Motor neuron (in vitro differentiated cells): ENCODE data around the gene PYROXD2. TPM values are rescaled to one million over a fixed set of nuclear protein-coding genes. Genes with fewer than 3 reads are reported as not detected.

Experiments
- ATAC-seq, 8 experiments: fragments of 200-7000 bp; cut with Tn5 transposase; replicated peaks in 6 of 8; 2 replicates each; pipeline ENCODE4 v1.8.0; 2021; ENCODE audit warnings: mild to moderate bottlenecking in 8 of 8, moderate library complexity in 8 of 8
- H3K27ac ChIP-seq, 2 donors: fragments of 250-450 bp; sonication (Bioruptor Pico); 2 replicates each; pipeline ENCODE4 v1.9.0; 2021; ENCODE audit warnings: antibody characterized with exemption in 2 of 2, mild to moderate bottlenecking in 2 of 2, moderate library complexity in 1 of 2
- H3K4me1 ChIP-seq, 2 donors: fragments of 250-450 bp; sonication (Bioruptor Pico); replicated peaks in 1 of 2; 2 replicates each; pipeline ENCODE4 v1.6.1; 2021; ENCODE audit warnings: antibody characterized with exemption in 2 of 2, mild to moderate bottlenecking in 2 of 2, moderate library complexity in 1 of 2
- H3K4me3 ChIP-seq, 5 donors: fragments of 250-450 bp; sonication (Bioruptor Pico); 2 replicates each; pipeline ENCODE4 v1.9.0; 2021; ENCODE audit warnings: antibody characterized with exemption in 5 of 5, mild to moderate bottlenecking in 5 of 5, moderate library complexity in 4 of 5
- WGBS, 10 experiments: fragments of 450-650 bp; shearing (Covaris generic); methylation state at CpG; one replicate each; pipeline ENCODE4 v1.0.0; 2022; 5-methylcytosine and 5-hydroxymethylcytosine counted together
- in situ Hi-C, 9 experiments: fragments of 400-800 bp; cut with MboI; loops; one replicate each; pipeline ENCODE4 v1.15.0; 2021; ENCODE audit warnings: low sequenced_read_pairs in 9 of 9, low pct_unique_long_range_greater_than_20kb in 2 of 9; ENCODE audit not compliant: unreplicated experiment in 9 of 9
- total RNA-seq, 8 experiments: library from RNA; unstranded; fragments of 300-600 nt; gene quantifications; 2 replicates each; pipeline versions ENCODE4 v1.2.3 to v1.2.4, GENCODE V29; 2022

Gene PYROXD2
- total RNA-seq, 8 experiments from 2014 or later = 2.7 to 34.6 (median 7.6) TPM

DNA sequence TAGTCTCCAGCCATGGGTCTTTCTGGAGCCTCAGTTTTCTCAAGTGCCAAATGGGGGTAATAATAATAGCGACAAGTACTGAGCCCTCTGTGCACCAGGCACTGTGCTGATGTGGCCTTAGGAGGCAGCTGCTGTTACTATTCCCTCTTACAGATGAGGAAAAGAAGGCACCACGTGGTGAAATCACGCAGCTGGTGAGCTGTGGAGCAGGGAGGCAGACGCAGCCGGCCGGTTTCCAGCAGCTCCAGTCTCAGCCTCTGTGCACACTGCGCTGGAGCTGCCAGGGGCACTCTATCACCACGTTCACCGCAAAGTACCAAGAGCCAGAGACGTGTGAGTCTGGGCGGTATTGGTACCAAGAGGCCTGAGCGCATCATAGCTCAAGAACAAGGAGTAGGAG lies 9.6 kb downstream of the PYROXD2 start:
- in situ Hi-C loops = no loop called here
- peaks cover 0 to 9% of the 10 kb centered on the region in 2 donors for H3K4me1 ChIP-seq
- WGBS, 10 experiments = 84 to 92% methylated on average over 5 to 6 of the region's 12 CpGs; no CpG with 5 or more reads in 8 of the 10 experiments
- no peak overlapping the region for H3K4me3 ChIP-seq
- ATAC-seq = peak in 3 of 8 experiments; percentile 14 to 39 (median 30)
- H3K27ac ChIP-seq = no peak overlapping the region

DNA sequence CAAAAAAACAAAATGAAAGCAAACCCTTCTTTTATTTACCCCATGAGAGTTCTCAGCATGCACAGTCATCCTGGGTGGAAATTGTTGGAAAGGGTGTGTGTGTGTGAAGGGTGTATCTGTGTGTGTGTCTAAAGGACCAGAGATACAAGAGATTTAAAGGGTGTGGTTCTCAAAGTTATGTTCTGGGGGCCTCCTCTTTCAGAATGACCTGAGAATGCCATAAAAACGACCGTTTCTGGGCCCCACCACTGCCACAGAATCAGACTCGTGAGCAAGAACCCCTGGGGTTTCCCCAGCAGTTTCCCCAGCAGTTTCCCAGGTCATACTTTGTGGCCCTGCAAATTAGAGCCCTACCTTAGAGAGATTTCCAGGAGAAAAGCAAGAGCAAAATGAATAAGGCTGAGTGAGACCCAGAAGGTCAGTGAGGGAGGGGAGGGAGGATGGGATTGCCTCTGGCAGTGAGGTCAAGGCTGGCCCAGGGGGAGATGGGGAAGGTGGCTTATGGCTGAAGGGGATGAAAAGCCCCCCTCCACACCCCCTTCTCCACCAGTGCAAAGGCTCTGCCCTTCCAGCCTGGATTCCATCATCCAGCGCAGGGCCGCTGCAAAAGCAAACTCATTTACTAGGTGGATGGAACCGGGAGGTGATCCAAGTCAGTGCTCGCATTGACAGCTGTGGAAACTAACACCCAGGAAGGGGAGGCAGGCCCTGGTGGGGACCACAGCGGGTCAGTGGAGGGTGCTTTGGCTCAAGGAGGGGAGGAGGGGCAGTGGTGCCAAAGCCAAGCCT lies 10.2 kb downstream of the PYROXD2 start:
- peaks cover 0 to 9% of the 10 kb centered on the region in 2 donors for H3K4me1 ChIP-seq
- H3K4me3 ChIP-seq = no peak overlapping the region
- WGBS, 10 experiments = 0 to 69% (median 38%) methylated on average over 1 to 7 of the region's 8 CpGs; no CpG with 5 or more reads in 3 of the 10 experiments
- no peak overlapping the region for H3K27ac ChIP-seq
- peak; percentile 35 to 93 (median 50) for ATAC-seq
- in situ Hi-C loops = no loop called here

DNA sequence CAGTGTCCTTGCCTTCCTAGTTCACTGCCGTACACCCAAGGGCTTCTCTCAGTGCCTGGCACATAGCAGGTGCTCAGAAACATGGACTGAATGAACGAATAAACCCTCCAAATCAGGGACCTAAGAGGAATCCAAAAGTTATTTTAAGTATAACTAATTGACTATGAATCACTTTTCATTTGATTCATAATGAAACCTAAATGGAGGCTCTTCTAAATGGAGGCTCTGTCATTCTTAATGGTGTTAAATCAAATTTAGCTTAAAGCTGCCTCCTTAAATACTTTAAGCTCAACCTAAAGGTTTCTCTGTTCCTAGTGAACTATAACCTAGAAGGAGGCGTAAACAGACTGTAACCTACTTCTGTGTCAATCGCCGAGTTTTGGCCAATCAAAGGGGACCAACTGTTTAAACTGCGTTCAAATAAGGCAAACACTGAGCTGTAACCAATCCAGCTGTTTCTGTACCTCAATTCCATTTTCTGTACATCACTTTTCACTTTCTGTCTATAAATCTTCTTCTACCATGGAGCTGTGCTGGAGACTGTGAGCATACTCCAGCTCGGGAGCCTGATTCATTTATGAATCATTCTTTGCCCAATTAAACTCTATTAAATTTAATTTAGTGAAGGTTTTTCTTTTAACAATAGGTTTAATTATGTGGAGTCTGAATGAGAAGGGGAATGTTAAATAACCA lies 11.0 kb downstream of the PYROXD2 start:
- ATAC-seq = peak in 5 of 8 experiments; percentile 21 to 69 (median 39)
- Histone ChIP-seq H3K4me3 (no peak overlapping the region), H3K27ac (no peak overlapping the region), H3K4me1 (peaks cover 0 to 9% of the 10 kb centered on the region in 2 donors)
- 43 to 100% (median 72%) methylated on average over 1 to 7 of the region's 7 CpGs for WGBS, 10 experiments
- in situ Hi-C loops = no loop called here

DNA sequence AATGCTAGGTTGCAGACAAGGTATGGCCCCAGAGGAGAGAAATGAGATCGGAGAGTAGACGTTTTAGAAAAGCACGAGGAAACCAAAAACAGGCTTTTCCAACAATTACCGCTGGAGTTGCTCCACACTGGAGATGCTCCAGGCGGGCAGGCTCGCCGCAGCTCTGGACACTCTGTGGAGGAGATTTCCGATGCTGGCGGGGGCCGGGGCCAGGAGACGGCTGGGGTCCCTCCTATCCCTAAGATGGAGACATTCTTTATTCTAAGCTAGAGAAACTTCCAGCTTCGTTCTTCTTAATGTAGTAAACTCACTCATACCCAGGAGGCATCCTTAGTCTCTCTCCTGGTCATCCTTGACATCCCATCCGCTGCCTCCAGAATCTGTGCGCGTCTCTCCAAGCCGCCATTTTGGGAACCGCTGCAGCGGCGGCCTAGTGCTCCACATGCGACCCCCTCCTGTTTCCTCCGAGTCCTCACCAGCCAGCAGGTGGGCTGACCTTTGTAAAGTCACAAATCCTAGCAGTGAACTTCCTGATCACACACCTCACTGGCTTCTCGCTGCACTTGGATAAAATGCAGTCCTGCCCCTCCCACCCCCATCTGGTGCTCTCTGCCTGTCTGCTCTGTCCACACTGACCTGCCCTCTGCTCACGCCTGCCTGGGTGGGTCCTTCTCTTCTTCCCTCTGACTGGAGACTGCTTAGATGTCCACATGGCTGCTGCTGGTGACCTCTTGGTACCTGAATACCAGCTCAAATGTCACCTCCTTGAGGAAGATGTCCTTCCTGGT lies 11.9 kb downstream of the PYROXD2 start:
- peak in 2 of 8 experiments; percentile 45 to 70 for ATAC-seq
- Histone ChIP-seq H3K4me1 (peaks cover 0 to 9% of the 10 kb centered on the region in 2 donors), H3K4me3 (no peak overlapping the region), H3K27ac (no peak overlapping the region)
- in situ Hi-C loops = no loop called here
- WGBS, 10 experiments = 80 to 100% (median 94%) methylated on average over 1 to 19 of the region's 23 CpGs; no CpG with 5 or more reads in 1 of the 10 experiments

GRCh38 chr10:98402478-98402877 lies 12.5 kb downstream of the PYROXD2 start:
- in situ Hi-C loops = no loop called here

GRCh38 chr10:98400482-98400881 lies 14.5 kb downstream of the PYROXD2 start:
- in situ Hi-C loops = no loop called here
- Histone ChIP-seq H3K27ac (no peak overlapping the region), H3K4me3 (no peak overlapping the region), H3K4me1 (peaks cover 0 to 9% of the 10 kb centered on the region in 2 donors)
- WGBS, 10 experiments = 50 to 100% (median 90%) methylated on average over 1 to 2 of the region's 2 CpGs; no CpG with 5 or more reads in 1 of the 10 experiments
- ATAC-seq = no peak

More at GRCh38 chr10:98402478-98402877, 12.5 kb downstream of the PYROXD2 start:
- WGBS, 10 experiments = 88 to 100% (median 98%) methylated on average over 2 to 4 of the region's 7 CpGs; no CpG with 5 or more reads in 4 of the 10 experiments
- H3K27ac ChIP-seq = no peak overlapping the region
- no peak overlapping the region for H3K4me3 ChIP-seq
- H3K4me1 ChIP-seq = peaks cover 0 to 9% of the 10 kb centered on the region in 2 donors
- ATAC-seq = no peak

DNA sequence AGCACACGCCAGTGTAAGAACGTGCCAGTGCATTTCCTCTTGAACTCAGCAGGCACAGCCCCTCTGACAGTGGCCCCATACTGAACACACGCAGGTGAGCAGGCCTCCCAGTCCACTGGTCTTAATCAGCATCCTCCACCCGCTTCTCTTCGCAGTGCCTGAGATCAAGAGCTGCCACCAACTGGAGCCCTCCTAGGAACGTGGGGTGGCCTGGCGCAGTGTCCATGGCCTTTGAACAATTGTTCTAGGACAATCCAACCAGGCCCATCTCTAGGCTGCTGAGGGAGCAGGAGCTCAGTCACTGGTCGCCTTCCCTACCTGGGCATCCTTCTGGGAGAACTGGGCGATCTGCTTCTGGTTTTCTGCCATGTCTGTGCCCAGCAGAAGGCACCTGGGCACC lies 15.2 kb downstream of the PYROXD2 start:
- no peak for ATAC-seq
- in situ Hi-C loops = loop anchor here in 1 of 9 experiments (25.0 kb wide), 1 partner anchor 162 kb away; no protein-coding TSS in a partner anchor
- Histone ChIP-seq H3K4me3 (no peak overlapping the region), H3K27ac (no peak overlapping the region), H3K4me1 (peaks cover 0 to 4% of the 10 kb centered on the region in 2 donors)
- 76 to 100% (median 88%) methylated on average over 1 to 7 of the region's 9 CpGs; no CpG with 5 or more reads in 4 of the 10 experiments for WGBS, 10 experiments

DNA sequence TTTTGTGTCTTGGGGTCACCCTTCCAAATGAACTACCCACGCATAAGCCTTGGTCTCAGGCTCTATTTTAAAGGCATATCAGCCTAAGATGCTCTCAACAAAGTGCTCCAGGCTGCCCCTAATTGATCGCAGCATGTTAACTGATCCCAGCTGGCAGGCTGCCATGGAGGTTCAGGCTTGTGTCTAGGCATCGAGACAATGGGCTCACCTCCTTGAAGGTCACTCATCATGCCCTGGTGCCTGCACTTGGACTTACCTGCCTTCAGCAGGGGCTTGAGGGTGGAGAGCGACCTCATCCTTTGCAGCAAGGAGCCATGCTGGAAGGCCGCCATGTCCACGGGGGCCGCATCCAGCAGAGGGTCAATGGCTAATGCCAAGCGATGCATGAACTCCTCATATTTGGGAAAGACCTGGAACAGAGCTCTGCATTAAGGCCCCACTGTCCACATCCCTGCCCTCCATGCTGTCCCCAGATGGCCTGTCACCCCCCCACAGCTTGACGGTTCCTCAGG lies 17.8 kb downstream of the PYROXD2 start:
- no peak overlapping the region for H3K4me3 ChIP-seq
- ATAC-seq = no peak

DNA sequence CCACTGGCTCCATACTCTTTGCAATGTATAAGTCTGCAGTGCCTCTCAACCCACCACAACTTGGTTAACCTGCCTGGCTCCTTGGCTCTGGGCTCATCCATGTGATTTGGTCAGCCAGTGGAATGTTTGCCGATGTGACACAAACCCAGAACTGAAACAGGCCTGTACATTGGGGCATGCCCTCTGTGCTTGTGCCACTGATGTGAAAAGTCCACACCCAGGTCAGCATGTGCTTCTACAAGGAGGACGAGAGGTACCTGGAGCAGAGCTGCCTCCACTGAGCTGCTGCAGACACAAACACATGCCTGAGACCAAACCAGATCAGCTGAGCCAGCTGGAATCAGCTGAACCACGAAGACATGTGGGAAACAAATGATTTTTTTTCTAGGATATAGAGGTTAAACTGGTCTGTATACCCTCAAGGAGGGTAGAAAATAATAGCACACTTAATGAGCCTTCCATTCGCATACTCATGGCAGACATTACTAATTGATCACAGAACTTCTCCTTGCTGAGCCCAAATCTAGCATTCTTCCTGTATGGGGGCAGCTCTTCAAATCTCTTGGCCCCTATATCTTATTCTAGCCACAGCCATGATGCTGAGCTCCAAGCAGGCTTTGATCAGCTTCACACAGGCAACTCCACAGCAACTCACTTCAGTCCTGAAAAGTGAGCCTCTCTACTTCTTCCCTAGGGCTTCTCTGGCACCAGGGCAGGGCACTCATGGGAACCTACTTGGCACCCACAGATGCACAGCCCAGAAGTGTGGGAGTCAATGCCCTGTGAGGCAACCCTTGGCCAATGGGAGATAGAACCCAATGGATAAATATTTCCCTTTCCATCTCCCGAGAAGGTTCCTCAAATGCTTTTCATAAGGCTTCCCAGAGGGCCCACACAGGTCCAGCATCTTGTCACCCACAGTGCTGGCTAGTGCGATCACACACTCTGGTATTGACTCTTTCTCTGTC lies 18.6 kb downstream of the PYROXD2 start:
- WGBS, 10 experiments = 72 to 100% (median 90%) methylated on average over 1 to 5 of the region's 6 CpGs; no CpG with 5 or more reads in 2 of the 10 experiments
- in situ Hi-C loops = loop anchor here in 1 of 9 experiments (25.0 kb wide), 1 partner anchor 159 kb away; no protein-coding TSS in a partner anchor
- Histone ChIP-seq H3K27ac (no peak overlapping the region), H3K4me3 (no peak overlapping the region), H3K4me1 (peaks cover 0 to 4% of the 10 kb centered on the region in 2 donors)
- no peak for ATAC-seq

More for the DNA sequence above, 17.8 kb downstream of the PYROXD2 start:
- H3K4me1 ChIP-seq = peaks cover 0 to 4% of the 10 kb centered on the region in 2 donors
- in situ Hi-C loops = loop anchor here in 1 of 9 experiments (25.0 kb wide), 1 partner anchor 160 kb away; no protein-coding TSS in a partner anchor
- no peak overlapping the region for H3K27ac ChIP-seq
- WGBS, 10 experiments = 40 to 100% (median 87%) methylated on average over 1 to 5 of the region's 9 CpGs; no CpG with 5 or more reads in 3 of the 10 experiments

DNA sequence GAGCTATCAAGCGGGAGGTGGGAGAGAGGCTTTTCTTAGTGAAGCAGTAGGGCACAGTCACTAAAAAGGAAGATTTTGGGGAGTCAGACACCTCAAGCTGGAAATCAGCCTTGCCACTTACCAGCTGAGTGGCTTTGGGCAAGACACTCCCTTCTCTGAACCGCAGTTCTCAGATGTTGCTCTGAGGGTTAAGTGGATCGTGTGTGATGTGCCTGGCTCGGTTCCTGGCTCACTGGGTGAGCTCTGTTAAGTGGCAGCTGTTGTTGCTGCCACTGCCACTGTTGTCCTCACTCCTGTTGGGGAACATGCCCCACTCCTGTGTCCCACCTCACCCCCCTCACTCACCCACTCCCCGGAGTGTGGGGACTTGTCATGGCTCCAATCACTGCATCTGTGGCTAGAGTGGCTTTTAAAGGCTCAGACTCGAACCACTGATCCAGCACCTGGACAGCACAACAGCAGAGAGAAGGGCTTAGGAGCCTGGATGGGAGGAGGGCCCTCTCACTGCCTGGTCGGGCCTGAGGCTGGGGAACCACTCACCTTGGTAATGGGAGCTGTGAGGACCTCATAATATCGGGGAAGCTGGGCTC lies 20.0 kb downstream of the PYROXD2 start:
- H3K4me3 ChIP-seq = no peak overlapping the region
- no peak overlapping the region for H3K27ac ChIP-seq
- peaks cover 0 to 4% of the 10 kb centered on the region in 2 donors for H3K4me1 ChIP-seq
- in situ Hi-C loops = loop anchor here in 1 of 9 experiments (25.0 kb wide), 1 partner anchor 158 kb away; no protein-coding TSS in a partner anchor
- peak in 1 of 8 experiments; percentile 8 for ATAC-seq
- WGBS, 10 experiments = 67 to 100% (median 80%) methylated on average over 1 to 2 of the region's 8 CpGs; no CpG with 5 or more reads in 3 of the 10 experiments

GRCh38 chr10:98391578-98391991 lies 23.4 kb downstream of the PYROXD2 start:
- Histone ChIP-seq H3K4me1 (peaks cover 0 to 4% of the 10 kb centered on the region in 2 donors), H3K27ac (no peak overlapping the region), H3K4me3 (no peak overlapping the region)
- ATAC-seq = peak in 1 of 8 experiments; percentile 6
- WGBS, 10 experiments = 0 to 80% (median 8%) methylated on average over 1 to 5 of the region's 8 CpGs; no CpG with 5 or more reads in 3 of the 10 experiments
- in situ Hi-C loops = loop anchor here in 1 of 9 experiments (25.0 kb wide), 1 partner anchor 154 kb away; no protein-coding TSS in a partner anchor
